Large intestine (tissue), 3 donors: Measurements from ENCODE around the gene HTR2B. TPM values are rescaled to one million over a fixed set of nuclear protein-coding genes. Genes with fewer than 3 reads are reported as not detected.
A peak's percentile ranks its signal among the peaks of the same experiment; 100 is the strongest.

Source experiments
- DNase-seq, 2 donors: peaks; one replicate each; pipeline versions ENCODE4 v3.0.0 to v3.0.0-alpha.2; 2013
- H3K27ac ChIP-seq: one replicate; pipeline ENCODE4 v1.5.1; 2013; ENCODE audit warnings: low read length
- H3K27me3 ChIP-seq: 2 replicates; pipeline ENCODE4 v1.6.1; 2013; ENCODE audit warnings: low read length; ENCODE audit not compliant: control insufficient read depth, insufficient read depth
- H3K36me3 ChIP-seq: 2 replicates; pipeline ENCODE4 v1.6.1; 2013; ENCODE audit warnings: low read length; ENCODE audit not compliant: control insufficient read depth, insufficient read depth
- H3K4me1 ChIP-seq: one replicate; pipeline ENCODE4 v1.6.1; 2013; ENCODE audit warnings: low read length; ENCODE audit not compliant: control insufficient read depth, insufficient read depth
- H3K4me3 ChIP-seq: one replicate; pipeline ENCODE4 v1.5.1; 2013; ENCODE audit warnings: low read length
- H3K9me3 ChIP-seq: one replicate; pipeline ENCODE4 v1.6.1; 2013; ENCODE audit warnings: mild to moderate bottlenecking, low read depth, low read length, moderate library complexity; ENCODE audit not compliant: control insufficient read depth
- WGBS: methylation state at CpG from one replicate; pipeline ENCODE4 v1.1.5; 2013; ENCODE audit warnings: low lambda C conversion rate; ENCODE audit not compliant: insufficient coverage; 5-methylcytosine and 5-hydroxymethylcytosine counted together
- polyA plus RNA-seq: library from polyadenylated mRNA; unstranded; fragments of 120-200 nt; gene quantifications from one replicate; pipeline ENCODE4 v1.2.1, GENCODE V29; 2013

HTR2B gene
- polyA plus RNA-seq, 1 donor, result 6.7 TPM

- Histone ChIP-seq H3K4me3 (no peak overlapping the region), H3K9me3 (no peaks in the 10 kb centered on the region), H3K36me3 (no peaks in the 10 kb centered on the region), H3K4me1 (peaks cover 3% of the 10 kb centered on the region), H3K27ac (no peak overlapping the region), H3K27me3 (no peaks in the 10 kb centered on the region)
- 100% methylated on average over 1 of the region's 1 CpG for WGBS
- DNase-seq, result no peak
Measured at GRCh38 chr2:231134910-231135655, 10.2 kb upstream of the HTR2B start.

- H3K27ac ChIP-seq, result no peak overlapping the region
- no CpG with 5 or more reads among the region's 1 CpG for WGBS
- no peaks in the 10 kb centered on the region for H3K27me3 ChIP-seq
- no peaks in the 10 kb centered on the region for H3K9me3 ChIP-seq
- no peak overlapping the region for H3K4me3 ChIP-seq
- H3K4me1 ChIP-seq, result peaks cover 3% of the 10 kb centered on the region
- no peak for DNase-seq
- no peaks in the 10 kb centered on the region for H3K36me3 ChIP-seq
Measured at GRCh38 chr2:231133365-231134099, 8.7 kb upstream of the HTR2B start.

DNA sequence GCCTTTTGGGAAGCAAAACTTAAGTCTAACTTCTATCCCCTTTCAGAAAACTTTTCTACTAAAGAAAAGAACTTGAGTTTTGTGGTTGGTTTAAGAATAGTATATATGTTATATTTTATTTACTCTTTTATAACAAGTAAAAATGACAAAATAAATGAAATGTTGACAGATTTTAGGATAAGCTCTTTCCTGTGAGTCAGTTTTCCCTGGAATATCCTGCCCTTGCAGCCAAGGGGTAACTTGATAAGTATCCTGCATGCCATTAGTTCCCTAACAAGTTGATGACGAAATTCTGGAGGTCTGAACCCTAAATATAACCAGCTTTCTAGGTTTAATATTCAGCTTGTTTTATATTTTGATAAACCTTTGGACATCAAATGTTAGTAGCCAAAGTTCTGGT, 7.3 kb upstream of the HTR2B start:
- DNase-seq, result no peak
- peaks cover 6% of the 10 kb centered on the region for H3K4me1 ChIP-seq
- H3K36me3 ChIP-seq, result no peaks in the 10 kb centered on the region
- no peak overlapping the region for H3K27ac ChIP-seq
- no peaks in the 10 kb centered on the region for H3K27me3 ChIP-seq
- WGBS, result no CpG with 5 or more reads among the region's 1 CpG
- H3K9me3 ChIP-seq, result no peaks in the 10 kb centered on the region
- no peak overlapping the region for H3K4me3 ChIP-seq

DNA sequence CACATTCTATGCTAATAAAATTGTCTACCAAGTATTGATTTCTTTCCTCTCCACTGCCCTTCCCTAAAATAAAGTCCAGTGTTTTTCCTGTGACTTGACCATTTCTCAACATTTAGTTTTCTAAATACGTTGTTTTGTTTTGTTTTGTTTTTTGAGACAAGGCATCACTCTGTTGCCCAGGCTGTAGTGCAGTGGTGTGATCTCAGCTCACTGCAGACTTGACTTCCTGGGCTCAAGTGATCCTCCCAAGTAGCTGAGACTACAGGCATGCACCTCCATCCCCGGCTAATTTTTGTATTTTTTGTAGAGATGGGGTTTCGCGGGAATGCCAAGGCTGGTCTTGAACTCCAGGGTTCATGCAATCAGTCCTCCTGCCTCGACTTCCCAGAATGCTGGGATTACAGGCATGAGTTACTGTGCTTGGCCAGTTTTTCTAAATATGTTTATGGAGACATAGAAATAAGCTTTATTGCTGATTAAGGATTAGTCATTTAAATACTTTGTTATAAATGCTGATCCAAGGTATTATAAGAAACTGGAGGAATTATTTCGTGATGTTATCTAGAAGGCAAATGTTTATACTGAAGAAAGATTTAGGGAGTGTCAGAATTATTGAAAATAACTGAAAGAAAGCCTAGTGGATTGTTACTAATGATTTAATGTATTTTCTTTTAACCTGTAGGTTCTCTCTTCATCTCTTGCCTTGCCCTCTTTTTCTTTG, 5.7 kb upstream of the HTR2B start:
- DNase-seq, result no peak
- no peaks in the 10 kb centered on the region for H3K9me3 ChIP-seq
- no peaks in the 10 kb centered on the region for H3K27me3 ChIP-seq
- H3K27ac ChIP-seq, result no peak overlapping the region
- H3K4me3 ChIP-seq, result no peak overlapping the region
- peaks cover 6% of the 10 kb centered on the region for H3K4me1 ChIP-seq
- WGBS, result 94% methylated on average over 2 of the region's 6 CpGs
- no peaks in the 10 kb centered on the region for H3K36me3 ChIP-seq

DNA sequence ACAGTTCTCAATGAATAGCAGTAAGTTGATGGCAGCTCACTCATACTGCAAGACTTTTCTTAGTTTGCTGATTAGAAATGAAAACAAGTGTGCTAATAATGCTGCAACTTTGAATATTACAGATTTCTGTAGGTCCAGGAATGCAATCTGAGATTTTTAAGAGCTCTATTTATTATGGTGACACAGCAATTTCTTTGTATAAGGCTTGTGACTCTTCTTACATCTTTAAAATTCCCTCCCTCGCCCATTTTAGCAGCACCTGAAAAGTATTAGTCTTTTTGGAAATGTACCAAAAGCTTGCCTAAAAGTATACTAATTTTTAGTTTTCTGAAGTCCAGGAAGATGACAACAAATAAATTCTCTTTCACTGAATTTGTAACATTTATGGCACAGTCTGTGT, 4.4 kb upstream of the HTR2B start:
- Histone ChIP-seq H3K27ac (no peak overlapping the region), H3K4me1 (peaks cover 7% of the 10 kb centered on the region), H3K36me3 (no peaks in the 10 kb centered on the region), H3K4me3 (no peak overlapping the region), H3K27me3 (no peaks in the 10 kb centered on the region), H3K9me3 (no peaks in the 10 kb centered on the region)
- no peak for DNase-seq
- 83% methylated on average over 1 of the region's 1 CpG for WGBS

DNA sequence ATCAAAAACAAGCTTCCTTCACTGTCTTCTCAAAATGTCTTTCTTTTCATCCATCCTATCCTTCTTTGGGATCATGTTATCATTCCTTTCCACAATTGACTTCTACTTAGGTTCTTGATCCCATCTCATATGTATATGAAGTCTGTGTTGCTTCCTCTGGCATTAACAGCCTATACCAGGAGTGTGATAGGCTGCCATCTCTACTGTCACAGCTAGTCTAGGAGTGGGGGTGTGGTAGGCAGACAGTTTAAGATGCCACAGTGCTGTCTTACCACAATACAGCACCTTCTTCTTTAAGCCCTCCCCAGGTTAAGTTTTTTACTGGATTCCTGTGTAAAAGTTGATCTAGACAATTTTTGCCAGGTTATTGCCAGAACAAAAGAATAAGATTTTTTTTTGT, 3.7 kb upstream of the HTR2B start:
- Histone ChIP-seq H3K27me3 (no peaks in the 10 kb centered on the region), H3K27ac (no peak overlapping the region), H3K4me3 (no peak overlapping the region), H3K9me3 (no peaks in the 10 kb centered on the region), H3K36me3 (no peaks in the 10 kb centered on the region), H3K4me1 (peaks cover 14% of the 10 kb centered on the region)
- DNase-seq, result no peak

- no CpG with 5 or more reads among the region's 1 CpG for WGBS
- no peak for DNase-seq
- peaks cover 15% of the 10 kb centered on the region for H3K4me1 ChIP-seq
- no peak overlapping the region for H3K4me3 ChIP-seq
- H3K27me3 ChIP-seq, result no peaks in the 10 kb centered on the region
- no peaks in the 10 kb centered on the region for H3K36me3 ChIP-seq
- H3K27ac ChIP-seq, result no peak overlapping the region
- no peaks in the 10 kb centered on the region for H3K9me3 ChIP-seq
Measured at GRCh38 chr2:231127936-231128335, 3.1 kb upstream of the HTR2B start.

- WGBS, result 80% methylated on average over 2 of the region's 9 CpGs
- peaks cover 15% of the 10 kb centered on the region for H3K4me1 ChIP-seq
Measured at GRCh38 chr2:231127480-231127879, 2.6 kb upstream of the HTR2B start.

DNA sequence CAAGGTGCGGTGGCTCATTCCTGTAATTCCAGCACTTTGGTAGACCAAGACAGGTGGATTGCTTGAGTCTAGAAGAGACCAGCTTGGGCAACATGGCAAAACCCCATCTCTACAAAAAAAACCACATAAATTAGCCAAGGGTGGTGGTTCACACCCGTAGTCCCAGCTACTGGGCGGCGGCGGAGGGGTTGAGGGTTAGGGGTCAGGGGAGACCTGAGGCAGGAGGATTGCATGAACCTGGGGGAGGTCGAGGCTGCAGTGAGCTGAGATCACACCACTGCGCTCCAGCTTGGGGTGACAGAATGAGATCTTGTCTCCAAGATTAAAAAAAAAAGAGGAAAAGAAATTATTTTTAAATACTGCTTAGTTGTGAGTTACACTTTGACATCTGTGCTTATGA, 1.3 kb upstream of the HTR2B start:
- WGBS, result 90% methylated on average over 2 of the region's 7 CpGs
- H3K9me3 ChIP-seq, result no peaks in the 10 kb centered on the region

More at GRCh38 chr2:231127480-231127879, 2.6 kb upstream of the HTR2B start:
- Histone ChIP-seq H3K36me3 (no peaks in the 10 kb centered on the region), H3K27me3 (no peaks in the 10 kb centered on the region), H3K4me3 (no peak overlapping the region), H3K9me3 (no peaks in the 10 kb centered on the region), H3K27ac (no peak overlapping the region)
- no peak for DNase-seq

DNA sequence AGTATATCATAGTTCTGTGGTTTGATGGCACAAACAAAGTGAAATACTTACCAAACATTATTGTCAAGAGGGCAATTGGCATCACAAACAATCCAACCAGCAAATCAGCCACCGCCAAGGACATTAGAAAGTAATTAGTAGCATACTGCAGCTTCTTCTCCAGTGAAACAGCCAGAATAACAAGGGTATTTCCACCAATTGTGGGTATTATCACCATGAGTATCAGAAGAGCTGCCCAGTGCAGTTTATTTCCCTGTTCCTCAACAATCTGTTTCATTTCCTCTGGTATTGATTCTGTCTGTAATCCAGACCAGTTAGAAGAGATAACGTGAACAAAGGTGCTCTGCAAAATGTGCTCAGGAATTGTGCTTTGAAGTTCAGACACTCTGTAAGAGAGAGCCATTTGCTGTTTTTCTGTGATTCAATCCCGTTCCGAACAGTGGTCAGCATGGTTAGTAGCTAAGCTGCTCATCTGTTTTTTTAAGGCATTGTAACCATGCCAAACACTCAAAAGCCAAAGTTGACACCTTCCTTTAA, 1.4 kb downstream of the HTR2B start:
- DNase-seq, result peak in 1 of 2 donors; percentile 52
- no peaks in the 10 kb centered on the region for H3K27me3 ChIP-seq
- peaks cover 22% of the 10 kb centered on the region for H3K4me1 ChIP-seq
- 38% methylated on average over 2 of the region's 4 CpGs for WGBS
- no peaks in the 10 kb centered on the region for H3K9me3 ChIP-seq
- no peaks in the 10 kb centered on the region for H3K36me3 ChIP-seq
- peak overlapping the region; percentile 8 for H3K4me3 ChIP-seq
- peak overlapping the region; percentile 51 for H3K27ac ChIP-seq

More for the DNA sequence above, 1.3 kb upstream of the HTR2B start:
- peaks cover 19% of the 10 kb centered on the region for H3K4me1 ChIP-seq
- DNase-seq, result no peak
- no peak overlapping the region for H3K27ac ChIP-seq
- H3K27me3 ChIP-seq, result no peaks in the 10 kb centered on the region
- no peaks in the 10 kb centered on the region for H3K36me3 ChIP-seq
- no peak overlapping the region for H3K4me3 ChIP-seq
